Activated CD8-positive, alpha-beta T cell treated with anti-CD3 and anti-CD28 coated beads for 36 hours (primary cell): ENCODE measurements around the gene GPR176. TPM values are rescaled to one million over a fixed set of nuclear protein-coding genes. Genes with fewer than 3 reads are reported as not detected.

Experiments used
- ATAC-seq: fragments of 200-7000 bp; cut with Tn5 transposase; one replicate; pipeline ENCODE4 v1.10.0; 2021; ENCODE audit warnings: mild to moderate bottlenecking, moderate library complexity
- CTCF ChIA-PET: fragments of 350-600 bp; sonication (Branson Sonifier 250); formaldehyde crosslinking; loops from one replicate; lab custom pipeline; 2021; ENCODE audit warnings: antibody characterized with exemption; lab: Charles Lee
- POLR2A ChIA-PET: fragments of 350-600 bp; sonication (Branson Sonifier 250); formaldehyde crosslinking; loops from one replicate; lab custom pipeline; 2021; ENCODE audit warnings: antibody characterized with exemption; lab: Charles Lee
- DNase-seq: peaks from one replicate; pipeline ENCODE4 v3.0.0-alpha.2; 2020
- H3K27ac Mint-ChIP-seq: one replicate; pipeline ENCODE4 v1.8.0; 2021; ENCODE audit warnings: mild to moderate bottlenecking, mixed read lengths
- H3K27me3 Mint-ChIP-seq: one replicate; pipeline ENCODE4 v1.8.0; 2021; ENCODE audit warnings: mixed read lengths
- H3K36me3 Mint-ChIP-seq: one replicate; pipeline ENCODE4 v1.8.0; 2021; ENCODE audit warnings: low read depth, mixed read lengths
- H3K4me1 Mint-ChIP-seq: one replicate; pipeline ENCODE4 v1.8.0; 2021; ENCODE audit warnings: low read depth, mixed read lengths
- H3K4me3 Mint-ChIP-seq: one replicate; pipeline ENCODE4 v1.8.0; 2021; ENCODE audit warnings: mild to moderate bottlenecking, moderate library complexity, mixed read lengths
- H3K9me3 Mint-ChIP-seq: one replicate; pipeline ENCODE4 v1.8.0; 2021; ENCODE audit warnings: mixed read lengths
- CTCF ChIP-seq: fragments of 200-600 bp; IDR thresholded peaks from one replicate; pipeline ENCODE4 v1.8.0; 2022; ENCODE audit warnings: antibody characterized with exemption, mild to moderate bottlenecking
- intact Hi-C: fragments of 100-400 bp; cut with micrococcal nuclease; formaldehyde crosslinking; loops from one replicate; pipeline ENCODE4 v1.10.0; 2022
- total RNA-seq, 2 experiments: library from RNA; stranded (reverse); gene quantifications; one replicate each; pipeline ENCODE4 v1.2.3, GENCODE V29; 2021

GPR176 gene
- total RNA-seq, 2 experiments from 2014 or later: 0.13 to 0.16 TPM

GRCh38 chr15:39789736-39790135 lies 130.3 kb downstream of the GPR176 start:
- Mint-ChIP-seq H3K27ac (peak overlapping the region; percentile 7), H3K4me3 (no peak overlapping the region), H3K4me1 (peaks cover 34% of the 10 kb centered on the region), H3K27me3 (peaks cover 5% of the 10 kb centered on the region), H3K9me3 (no peaks in the 10 kb centered on the region), H3K36me3 (peaks cover 2% of the 10 kb centered on the region)
- intact Hi-C loops: loop anchor here (5.0 to 10.0 kb wide), 2 partner anchors 83 to 245 kb away; partner anchors contain the start of gene SRP14
- ATAC-seq: no peak
- POLR2A ChIA-PET: no interaction called here
- TF ChIP-seq CTCF: no peak
- CTCF ChIA-PET: interaction anchor here (1.0 to 3.3 kb wide), 4 partner anchors 13 to 484 kb away, joined by 3 to 18 read pairs (median 8); no protein-coding TSS in a partner anchor
- no peak for DNase-seq

GRCh38 chr15:39788800-39789565 lies 131.1 kb downstream of the GPR176 start:
- DNase-seq (no peak), ATAC-seq (no peak)
- no peak for TF ChIP-seq CTCF
- POLR2A ChIA-PET: no interaction called here
- peaks cover 4% of the 10 kb centered on the region for H3K27me3 Mint-ChIP-seq
- peaks cover 3% of the 10 kb centered on the region for H3K36me3 Mint-ChIP-seq
- CTCF ChIA-PET: interaction anchor here (0.7 to 3.3 kb wide), 13 partner anchors 8 to 490 kb away, joined by 3 to 18 read pairs (median 4); no protein-coding TSS in a partner anchor
- peaks cover 41% of the 10 kb centered on the region for H3K4me1 Mint-ChIP-seq
- intact Hi-C loops: loop anchor here (5.0 to 10.0 kb wide), 2 partner anchors 83 to 246 kb away; partner anchors contain the start of gene SRP14
- H3K9me3 Mint-ChIP-seq: no peaks in the 10 kb centered on the region
- H3K27ac Mint-ChIP-seq: no peak overlapping the region
- H3K4me3 Mint-ChIP-seq: no peak overlapping the region

- H3K36me3 Mint-ChIP-seq: peaks cover 3% of the 10 kb centered on the region
- TF ChIP-seq CTCF: no peak
- peak overlapping the region; percentile 49 for H3K27ac Mint-ChIP-seq
- H3K4me1 Mint-ChIP-seq: peaks cover 46% of the 10 kb centered on the region
- intact Hi-C loops: loop anchor here (5.0 to 10.0 kb wide), 2 partner anchors 84 to 247 kb away; partner anchors contain the start of gene SRP14
- CTCF ChIA-PET: interaction anchor here (0.6 to 3.3 kb wide), 14 partner anchors 9 to 491 kb away, joined by 3 to 18 read pairs (median 3); no protein-coding TSS in a partner anchor
- ATAC-seq (peak; percentile 78), DNase-seq (peak; percentile 27)
- H3K27me3 Mint-ChIP-seq: peaks cover 3% of the 10 kb centered on the region
- POLR2A ChIA-PET: interaction anchor here (1.2 kb wide), 1 partner anchor 10 kb away, joined by 3 read pairs; no protein-coding TSS in a partner anchor
- H3K4me3 Mint-ChIP-seq: no peak overlapping the region
- H3K9me3 Mint-ChIP-seq: no peaks in the 10 kb centered on the region
Measured at GRCh38 chr15:39788108-39788507, 132.0 kb downstream of the GPR176 start.

GRCh38 chr15:39787479-39787878 lies 132.6 kb downstream of the GPR176 start:
- POLR2A ChIA-PET: interaction anchor here (1.2 kb wide), 1 partner anchor 10 kb away, joined by 3 read pairs; no protein-coding TSS in a partner anchor
- DNase-seq: no peak
- Mint-ChIP-seq H3K4me3 (no peak overlapping the region), H3K36me3 (peaks cover 3% of the 10 kb centered on the region), H3K27me3 (no peaks in the 10 kb centered on the region), H3K4me1 (peaks cover 46% of the 10 kb centered on the region), H3K27ac (no peak overlapping the region), H3K9me3 (no peaks in the 10 kb centered on the region)
- no peak for TF ChIP-seq CTCF
- CTCF ChIA-PET: interaction anchor here (0.6 to 3.3 kb wide), 8 partner anchors 11 to 258 kb away, joined by 3 to 18 read pairs (median 4); no protein-coding TSS in a partner anchor
- intact Hi-C loops: loop anchor here (5.0 to 10.0 kb wide), 2 partner anchors 85 to 247 kb away; partner anchors contain the start of gene SRP14
- no peak for ATAC-seq
